HepG2 (cell line): ENCODE data around the gene LRRC4C. TPM values are rescaled to one million over a fixed set of nuclear protein-coding genes. Genes with fewer than 3 reads are reported as not detected.
"Not testable (repeated sequence)": the region's sequence is repeated elsewhere in the genome, so short reads cannot be mapped to it uniquely, and the experiment has no call there.

Source experiments
- ATAC-seq: fragments of 200-7000 bp; cut with Tn5 transposase; 3 replicates; pipeline ENCODE4 v1.9.1; 2020; ENCODE audit warnings: mild to moderate bottlenecking, moderate library complexity
- BruUV-seq: library from RNA; stranded (reverse); fragments of 400-500 nt; replicated peaks from 2 replicates; lab custom pipeline; 2021; lab: Mats Ljungman, UMichigan
- CTCF ChIA-PET: fragments of 300-600 bp; formaldehyde crosslinking; extraction: SDS; loops from one replicate; lab custom pipeline; 2021; ENCODE audit warnings: low total read pairs, inconsistent platforms, low intra/inter-chr PET ratio; lab: Yijun Ruan, JAX
- POLR2A ChIA-PET: fragments of 350-600 bp; sonication (Branson Sonifier 250); formaldehyde crosslinking; loops from one replicate; lab custom pipeline; 2020; ENCODE audit warnings: antibody characterized with exemption, inconsistent platforms; lab: Yijun Ruan, JAX
- DNase-seq: peaks from one replicate; pipeline ENCODE4 v3.0.0-alpha.2; 2015; ENCODE audit warnings: low spot score
- FAIRE-seq: peaks from 3 replicates; lab custom pipeline; 2011; peaks lifted over from hg19 to GRCh38; lab: Jason Lieb, UNC
- H2AFZ ChIP-seq: one replicate; pipeline ENCODE4 v1.6.1; 2011; ENCODE audit warnings: low read length, inconsistent platforms
- H3K27ac ChIP-seq: fragments of 300-600 bp; 3 replicates; pipeline ENCODE4 v1.8.0; 2011; ENCODE audit warnings: mixed run types, mild to moderate bottlenecking, mixed read lengths, low read length, inconsistent platforms; ENCODE audit not compliant: insufficient read depth; ENCODE audit errors: extremely low read length
- H3K27me3 ChIP-seq, 2 experiments: fragments of 200-600 bp in 1 of 2; 2 replicates in 1 of 2; 3 replicates in 1 of 2; pipeline versions ENCODE4 v1.6.0 to v1.8.0; 2011; ENCODE audit warnings: low read length in 2 of 2, mild to moderate bottlenecking in 2 of 2, moderate library complexity in 2 of 2, inconsistent platforms in 1 of 2; ENCODE audit not compliant: insufficient read depth in 2 of 2, control insufficient read depth in 1 of 2
- H3K36me3 ChIP-seq, 2 experiments: fragments of 200-600 bp in 1 of 2; replicated peaks in 1 of 2; 2 replicates in 1 of 2; 3 replicates in 1 of 2; pipeline versions ENCODE4 v1.5.1 to v1.8.0; 2011; ENCODE audit warnings: low read length in 2 of 2, inconsistent platforms in 1 of 2; ENCODE audit not compliant: insufficient read depth in 2 of 2, control insufficient read depth in 1 of 2
- H3K4me1 ChIP-seq: 2 replicates; pipeline ENCODE4 v1.5.1; 2012; ENCODE audit warnings: low read length, inconsistent platforms; ENCODE audit not compliant: insufficient read depth
- H3K4me2 ChIP-seq: 2 replicates; pipeline ENCODE4 v1.6.0; 2011; ENCODE audit warnings: low read depth, low read length, inconsistent platforms
- H3K4me3 ChIP-seq, 3 experiments: fragments of 200-600 bp in 1 of 3; sonication (generic), shearing (Covaris generic) in 1 of 3; replicated peaks in 1 of 3; 2 replicates each; pipeline ENCODE4 v1.5.1; 2011 to 2016; ENCODE audit warnings: low read length in 3 of 3, inconsistent platforms in 2 of 3, low read depth in 2 of 3, mild to moderate bottlenecking in 2 of 3, control low read depth in 1 of 3, mixed read lengths in 1 of 3; ENCODE audit not compliant: insufficient read depth in 1 of 3
- H3K79me2 ChIP-seq: one replicate; pipeline ENCODE4 v1.6.1; 2011; ENCODE audit warnings: low read length, inconsistent platforms; ENCODE audit not compliant: insufficient read depth
- H3K9ac ChIP-seq: 2 replicates; pipeline ENCODE4 v1.6.0; 2011; ENCODE audit warnings: mild to moderate bottlenecking, low read depth, low read length, inconsistent platforms; ENCODE audit not compliant: insufficient read depth
- H3K9me3 ChIP-seq: 2 replicates; pipeline ENCODE4 v1.5.1; 2012; ENCODE audit warnings: mild to moderate bottlenecking, low read length
- H4K20me1 ChIP-seq: 2 replicates; pipeline ENCODE4 v1.6.0; 2011; ENCODE audit warnings: inconsistent platforms, mild to moderate bottlenecking, low read length, moderate library complexity; ENCODE audit not compliant: insufficient read depth
- HNRNPK ChIP-seq: fragments of 200-400 bp; formaldehyde crosslinking; IDR thresholded peaks from 2 replicates; pipeline ENCODE4 v1.6.1; 2018; ENCODE audit warnings: low read length, low read depth, moderate library complexity, mild to moderate bottlenecking; ENCODE audit not compliant: poor library complexity, severe bottlenecking
- MAFF ChIP-seq: IDR thresholded peaks from 2 replicates; pipeline ENCODE4 v1.6.1; 2011; ENCODE audit warnings: low read depth, low read length, improper control_type of control experiment
- MAFK ChIP-seq, 2 experiments: IDR thresholded peaks in 1 of 2; conservative IDR thresholded peaks in 1 of 2; 2 replicates each; pipeline ENCODE4 v1.6.1; 2011; ENCODE audit warnings: improper control_type of control experiment in 2 of 2, low read length in 2 of 2
- THAP7 ChIP-seq: sonication (generic); formaldehyde crosslinking; IDR thresholded peaks from 2 replicates; pipeline ENCODE4 v1.8.1; 2023; ENCODE audit warnings: mild to moderate bottlenecking, missing genetic modification reagents
- WGBS: methylation state at CpG from one replicate; pipeline ENCODE4 v1.1.6; 2017; ENCODE audit warnings: low lambda C conversion rate; 5-methylcytosine and 5-hydroxymethylcytosine counted together
- in situ Hi-C: cut with HindIII; loops from 2 replicates; pipeline ENCODE4 v1.10.0; 2017; ENCODE audit warnings: low pct_unique_long_range_greater_than_20kb; ENCODE audit not compliant: extremely low pct_ligation_motif_present
- intact Hi-C: fragments of 100-400 bp; cut with micrococcal nuclease; formaldehyde crosslinking; loops from one replicate; pipeline ENCODE4 v1.10.0; 2022; ENCODE audit not compliant: unreplicated experiment
- polyA plus RNA-seq, 8 experiments: library from polyadenylated mRNA; depleted of rRNA in 3 of 8; stranded (reverse) in 7 of 8; unstranded in 1 of 8; fragments of >200 nt; fragmentation: Illumina TruSeq in 4 of 8; extraction: Trizol in 4 of 8; gene quantifications; 2 replicates each; pipeline versions ENCODE4 v1.2.1 to v1.2.3, GENCODE V29; 2011 to 2016; ENCODE audit warnings: low read depth in 4 of 8, missing spikeins in 1 of 8, mixed read lengths in 1 of 8; ENCODE audit not compliant: insufficient read depth in 1 of 8
- total RNA-seq, 5 experiments: library from RNA; depleted of rRNA; stranded (reverse); fragments of >200 nt; fragmentation: Illumina TruSeq; extraction: Trizol; gene quantifications; 2 replicates each; pipeline ENCODE4 v1.2.3, GENCODE V29; 2016; ENCODE audit warnings: low read depth in 1 of 5

Gene LRRC4C
- total and polyA plus RNA-seq, 2 of the 13 experiments (the other 11 are each of a cell fraction or from before 2014, with no cell fraction given), result not detected

GRCh38 chr11:40867991-40868632 is 591.3 kb downstream of the LRRC4C start:
- no peak overlapping the region for H3K4me2 ChIP-seq
- BruUV-seq, result no TSS peak
- H3K79me2 ChIP-seq, result no peaks in the 10 kb centered on the region
- no peaks in the 10 kb centered on the region for H3K36me3 ChIP-seq
- H3K9ac ChIP-seq, result no peak overlapping the region
- POLR2A ChIA-PET, result no interaction called here
- peak; percentile 93 for TF ChIP-seq MAFF
- peak; percentile 91 to 96 for TF ChIP-seq MAFK (conservative IDR thresholded peaks at IDR 0.05 in 1 of 2, IDR thresholded peaks at IDR 0.05 in 1 of 2; ENCODE audit: low read length in 2 of 2)
- no peak for TF ChIP-seq THAP7
- no peak overlapping the region for H3K4me3 ChIP-seq
- no peaks in the 10 kb centered on the region for H4K20me1 ChIP-seq
- in situ Hi-C loops, result no loop called here
- H3K27ac ChIP-seq, result no peak overlapping the region
- H2AFZ ChIP-seq, result no peak overlapping the region
- WGBS, result 42% methylated on average over 3 of the region's 3 CpGs
- H3K27me3 ChIP-seq, result no peaks in the 10 kb centered on the region
- CTCF ChIA-PET, result no interaction called here
- intact Hi-C loops, result no loop called here
- no peak for FAIRE-seq
- DNase-seq, result no peak
- no peaks in the 10 kb centered on the region for H3K4me1 ChIP-seq
- peaks cover 21% of the 10 kb centered on the region for H3K9me3 ChIP-seq
- ATAC-seq, result no peak

DNA sequence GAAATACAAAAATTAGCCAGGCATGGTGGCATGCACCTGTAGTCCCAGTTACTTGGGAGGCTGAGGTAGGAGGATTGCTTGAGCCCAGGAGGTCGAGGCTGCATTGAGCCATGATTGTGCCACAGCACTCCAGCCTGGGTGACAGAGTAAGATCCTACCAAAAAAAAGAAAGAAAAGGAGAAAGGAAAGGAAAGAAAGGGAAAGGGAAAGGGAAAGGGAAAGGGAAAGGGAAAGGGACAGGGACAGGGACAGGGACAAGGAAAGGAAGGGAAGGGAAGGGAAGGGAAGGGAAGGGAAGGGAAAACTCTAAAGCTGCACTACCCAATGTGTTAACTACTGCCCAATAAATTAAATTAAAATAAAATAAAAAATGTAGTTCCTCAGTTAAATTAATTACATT is 601.7 kb downstream of the LRRC4C start:
- DNase-seq, H2AFZ ChIP-seq, H3K4me3 ChIP-seq, H3K79me2 ChIP-seq, H3K9ac ChIP-seq, H3K4me2 ChIP-seq, H3K36me3 ChIP-seq, in situ Hi-C loops, POLR2A ChIA-PET, BruUV-seq, CTCF ChIA-PET, intact Hi-C loops, H3K27ac ChIP-seq, FAIRE-seq, H3K27me3 ChIP-seq, H4K20me1 ChIP-seq, ATAC-seq, H3K4me1 ChIP-seq: not testable (repeated sequence)
- H3K9me3 ChIP-seq, result peaks cover 24% of the 10 kb centered on the region
- 0% methylated on average over 1 of the region's 1 CpG for WGBS
- peak; percentile 57 for TF ChIP-seq HNRNPK
